Measurements from ENCODE around the gene IAPP. TPM values are rescaled to one million over a fixed set of nuclear protein-coding genes. Genes with fewer than 3 reads are reported as not detected.
A peak's percentile ranks its signal among the peaks of the same experiment; 100 is the strongest.
"Not testable (repeated sequence)": the region's sequence is repeated elsewhere in the genome, so short reads cannot be mapped to it uniquely, and the experiment has no call there.

Gene IAPP
- total RNA-seq, 1 donor from 2014 or later, result not detected

DNA sequence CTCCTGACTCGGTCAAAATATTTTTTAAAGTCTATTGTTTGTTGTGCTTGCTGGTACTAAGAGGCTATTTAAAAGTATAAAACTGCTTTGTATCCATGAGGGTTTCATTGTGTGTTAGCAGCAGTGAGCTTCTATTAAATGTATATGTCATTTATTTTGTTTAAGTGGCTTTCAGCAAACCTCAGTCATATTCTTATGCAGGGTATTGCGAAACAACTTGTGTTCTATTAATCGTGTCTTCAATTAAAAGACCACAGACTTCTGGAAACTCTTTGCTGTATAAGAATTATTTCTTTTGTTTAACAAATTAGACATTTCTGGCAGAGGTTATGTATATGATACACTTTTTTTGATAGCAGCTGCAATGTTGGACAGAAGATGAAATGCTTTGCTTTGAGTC lies 6.5 kb downstream of the IAPP start:
- no peak for DNase-seq (ENCODE audit: low read depth, low spot score)

DNA sequence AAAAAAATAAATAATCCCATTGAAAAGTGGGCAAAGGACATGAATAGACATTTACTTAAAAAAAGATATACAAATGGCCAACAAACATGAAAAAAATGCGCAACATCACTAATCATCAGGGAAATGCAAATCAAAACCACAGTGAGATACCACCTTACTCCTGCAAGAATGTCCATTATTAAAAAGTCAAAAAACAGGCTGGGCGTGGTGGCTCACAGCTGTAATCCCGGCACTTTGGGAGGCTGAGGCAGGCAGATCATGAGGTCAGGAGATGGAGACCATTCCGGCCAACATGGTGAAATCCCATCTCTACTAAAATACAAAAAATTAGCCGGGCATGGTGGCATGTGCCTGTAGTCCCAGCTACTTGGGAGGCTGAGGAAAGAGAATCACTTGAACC lies 8.6 kb downstream of the IAPP start:
- not testable (repeated sequence) for DNase-seq (ENCODE audit: low read depth, low spot score)

DNA sequence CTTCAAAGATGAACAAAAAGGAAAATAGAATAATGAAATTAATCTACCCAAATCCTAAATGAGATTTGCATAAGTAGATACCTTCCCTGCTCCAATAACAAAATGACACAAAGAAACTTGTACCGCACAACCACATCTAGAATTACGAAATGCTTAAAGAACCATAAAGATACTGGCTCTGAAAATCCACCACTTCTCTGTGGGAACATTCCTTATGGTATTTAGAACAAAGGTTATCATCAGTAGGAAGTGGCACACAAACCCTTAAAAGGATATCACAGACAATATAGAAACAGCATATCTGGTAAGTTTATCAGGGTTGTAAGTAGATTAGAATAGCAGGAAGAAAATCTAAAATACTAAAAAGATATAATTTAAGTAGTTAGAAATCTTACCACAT lies 11.6 kb downstream of the IAPP start:
- DNase-seq (ENCODE audit: low read depth, low spot score), result no peak

DNA sequence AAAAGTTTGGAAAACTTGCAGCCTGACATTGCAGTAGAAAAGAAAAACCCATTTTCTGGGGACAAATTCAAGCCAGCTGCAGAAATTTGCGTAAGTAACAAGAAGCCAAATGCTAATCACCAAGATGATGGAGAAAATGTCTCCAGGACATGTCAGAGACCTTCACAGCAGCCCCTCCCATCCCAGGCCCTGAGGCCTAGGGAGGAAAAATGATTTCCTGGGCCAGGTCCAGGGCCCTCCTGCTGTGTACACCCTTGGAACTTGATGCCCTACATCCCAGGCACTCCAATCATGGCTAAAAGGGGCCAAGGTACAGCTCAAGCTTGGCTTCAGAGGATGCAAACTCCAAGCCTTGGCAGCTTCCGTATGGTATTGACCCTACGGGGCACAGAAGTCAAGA lies 14.5 kb downstream of the IAPP start:
- no peak for DNase-seq (ENCODE audit: low read depth, low spot score)

DNA sequence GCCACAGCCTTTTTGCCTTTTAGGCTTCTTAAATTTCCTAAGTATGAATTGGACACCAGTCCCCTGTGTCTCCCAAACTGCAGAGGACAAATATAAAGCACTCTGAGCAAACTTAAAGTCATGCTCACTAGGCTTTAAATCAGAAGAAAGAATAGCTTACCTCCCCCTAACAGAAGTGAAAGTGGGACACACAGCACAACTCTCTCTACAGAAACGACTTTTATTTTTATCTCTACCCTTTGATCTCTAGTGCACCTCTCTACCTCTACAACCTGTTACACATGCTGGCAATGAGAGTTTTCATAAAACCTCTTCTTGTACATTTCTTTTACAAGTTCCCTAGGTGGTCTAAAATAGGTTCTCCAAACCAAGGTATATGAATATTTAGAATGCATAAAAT lies 19.7 kb downstream of the IAPP start:
- DNase-seq (ENCODE audit: low read depth, low spot score), result no peak

DNA sequence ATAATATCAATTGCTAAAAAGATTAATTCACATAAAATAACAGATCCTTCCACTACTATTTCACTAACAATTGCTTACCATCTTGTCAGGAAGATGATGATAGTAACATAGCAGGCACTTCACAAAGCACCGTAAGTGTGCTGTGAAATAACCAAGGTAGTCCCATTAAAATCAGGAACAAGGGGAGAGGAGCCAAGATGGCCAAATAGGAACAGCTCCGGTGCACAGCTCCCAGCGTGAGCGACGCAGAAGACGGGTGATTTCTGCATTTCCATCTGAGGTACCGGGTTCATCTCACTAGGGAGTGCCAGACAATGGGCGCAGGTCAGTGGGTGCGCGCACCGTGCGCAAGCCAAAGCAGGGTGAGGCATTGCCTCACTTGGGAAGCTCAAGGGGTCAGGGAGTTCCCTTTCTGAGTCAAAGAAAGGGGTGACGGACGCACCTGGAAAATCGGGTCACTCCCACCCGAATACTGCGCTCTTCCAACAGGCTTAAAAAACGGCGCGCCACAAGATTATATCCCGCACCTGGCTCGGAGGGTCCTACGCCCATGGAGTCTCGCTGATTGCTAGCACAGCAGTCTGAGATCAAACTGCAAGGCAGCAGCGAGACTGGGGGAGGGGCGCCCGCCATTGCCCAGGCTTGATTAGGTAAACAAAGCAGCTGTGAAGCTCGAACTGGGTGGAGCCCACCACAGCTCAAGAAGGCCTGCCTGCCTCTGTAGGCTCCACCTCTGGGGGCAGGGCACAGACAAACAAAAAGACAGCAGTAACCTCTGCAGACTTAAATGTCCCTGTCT lies 22.3 kb downstream of the IAPP start:
- DNase-seq (ENCODE audit: low read depth, low spot score), result not testable (repeated sequence)

DNA sequence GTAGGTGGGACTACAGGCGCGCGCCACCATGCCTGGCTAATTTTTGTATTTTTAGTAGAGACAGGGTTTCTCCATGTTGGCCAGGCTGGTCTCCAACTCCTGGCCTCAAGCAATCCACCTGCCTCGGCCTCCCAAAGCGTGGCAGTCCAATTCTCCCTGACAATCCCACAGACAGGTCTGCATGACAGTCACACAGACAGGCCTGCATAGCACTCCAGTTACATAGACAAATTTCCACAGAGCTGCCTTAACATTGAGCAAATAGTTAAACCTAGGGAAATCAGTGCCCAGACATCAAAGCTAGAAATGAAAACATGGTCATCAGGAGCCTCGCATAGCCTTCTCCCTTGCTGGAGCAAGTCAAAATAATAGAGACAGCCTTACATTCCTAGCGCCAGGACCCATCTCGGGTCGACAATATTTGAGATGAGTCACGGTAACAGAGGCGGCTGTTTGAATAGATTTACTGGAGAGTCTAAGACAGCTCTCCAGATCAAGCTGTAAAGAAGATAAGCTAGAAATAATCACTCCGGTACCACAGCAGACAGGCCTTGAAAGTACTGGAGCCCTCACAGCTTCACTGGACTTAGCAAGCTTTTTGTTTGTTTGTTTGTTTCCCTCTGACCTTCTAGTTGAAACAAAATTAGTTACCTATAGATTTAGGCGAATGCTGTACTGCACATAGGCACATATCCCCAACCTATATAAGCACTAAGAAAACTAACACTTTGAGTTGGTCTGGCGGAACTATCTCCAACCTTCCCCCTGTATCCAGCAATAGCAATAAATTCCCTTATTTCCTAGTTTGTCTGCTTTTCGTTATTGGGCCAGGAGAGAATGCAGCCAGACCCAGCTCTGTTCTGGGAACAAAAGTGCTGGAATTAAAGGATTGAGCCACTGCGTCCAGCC lies 40.9 kb downstream of the IAPP start:
- DNase-seq (ENCODE audit: low read depth, low spot score), result no peak

DNA sequence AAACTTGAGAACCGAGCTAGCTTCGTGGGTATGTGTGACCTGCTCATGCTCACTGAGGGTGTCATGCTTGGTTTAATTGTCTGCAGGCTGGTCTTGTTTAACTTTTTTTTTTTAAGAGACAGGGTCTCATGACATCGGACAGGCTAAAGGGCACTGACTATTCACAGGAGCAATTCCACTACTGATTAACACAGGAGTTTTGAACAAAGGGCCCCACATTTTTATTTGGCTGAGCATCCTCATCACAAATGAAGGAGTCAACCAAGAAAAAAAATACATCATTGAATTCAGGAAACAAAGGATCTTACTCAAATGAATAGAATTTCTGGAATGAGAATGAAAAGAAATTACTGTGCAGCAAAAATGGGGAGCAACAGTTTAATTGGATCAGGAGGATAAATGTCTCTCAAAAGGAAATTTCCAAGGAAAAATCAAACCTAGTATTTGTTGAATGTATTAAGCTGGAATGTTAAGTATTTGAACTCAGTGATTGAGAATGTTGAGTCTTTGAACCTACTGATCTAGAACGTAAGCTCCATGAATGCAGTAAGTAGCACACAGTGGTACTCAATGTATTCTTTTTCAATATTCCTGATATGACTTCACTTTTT lies 43.9 kb downstream of the IAPP start:
- DNase-seq (ENCODE audit: low read depth, low spot score), result peak; percentile 17

DNA sequence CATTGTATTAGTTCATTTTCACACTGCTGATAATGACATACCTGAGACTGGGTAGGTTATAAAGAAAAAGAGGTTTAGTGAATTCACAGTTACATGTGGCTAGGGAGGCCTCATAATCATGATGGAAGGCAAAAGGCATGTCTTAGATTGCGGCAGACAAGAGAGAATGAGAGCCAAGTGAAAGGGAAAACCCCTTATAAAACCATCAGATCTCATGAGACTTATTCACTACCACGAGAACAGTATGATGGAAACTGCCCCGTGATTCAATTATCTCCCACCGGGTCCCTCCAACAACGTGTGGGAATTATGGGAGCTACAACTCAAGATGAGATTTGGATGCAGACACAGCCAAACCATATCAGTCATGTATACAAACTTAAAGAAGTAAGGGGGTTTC lies 45.7 kb downstream of the IAPP start:
- not testable (repeated sequence) for DNase-seq (ENCODE audit: low read depth, low spot score)

DNA sequence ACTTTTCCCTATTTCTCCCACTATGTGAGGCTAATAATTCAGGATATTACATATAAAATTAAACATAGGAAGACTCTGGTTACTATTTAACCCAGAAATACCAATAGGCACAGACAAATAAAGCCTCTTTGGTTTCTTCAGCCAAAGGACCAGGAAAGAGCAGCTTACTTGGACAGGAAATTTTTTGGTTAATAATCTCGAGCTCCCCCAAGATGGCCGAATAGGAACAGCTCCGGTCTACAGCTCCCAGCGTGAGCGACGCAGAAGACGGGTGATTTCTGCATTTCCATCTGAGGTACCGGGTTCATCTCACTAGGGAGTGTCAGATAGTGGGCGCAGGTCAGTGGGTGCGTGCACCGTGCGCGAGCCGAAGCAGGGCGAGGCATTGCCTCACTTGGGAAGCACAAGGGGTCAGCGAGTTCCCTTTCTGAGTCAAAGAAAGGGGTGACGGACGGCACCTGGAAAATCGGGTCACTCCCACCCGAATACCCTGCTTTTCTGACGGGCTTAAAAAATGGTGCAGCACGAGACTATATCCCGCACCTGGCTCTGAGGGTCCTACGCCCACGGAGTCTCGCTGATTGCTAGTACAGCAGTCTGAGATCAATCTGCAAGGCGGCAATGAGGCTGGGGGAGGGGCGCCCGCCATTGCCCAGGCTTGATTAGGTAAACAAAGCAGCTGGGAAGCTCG lies 46.5 kb downstream of the IAPP start:
- not testable (repeated sequence) for DNase-seq (ENCODE audit: low read depth, low spot score)

DNA sequence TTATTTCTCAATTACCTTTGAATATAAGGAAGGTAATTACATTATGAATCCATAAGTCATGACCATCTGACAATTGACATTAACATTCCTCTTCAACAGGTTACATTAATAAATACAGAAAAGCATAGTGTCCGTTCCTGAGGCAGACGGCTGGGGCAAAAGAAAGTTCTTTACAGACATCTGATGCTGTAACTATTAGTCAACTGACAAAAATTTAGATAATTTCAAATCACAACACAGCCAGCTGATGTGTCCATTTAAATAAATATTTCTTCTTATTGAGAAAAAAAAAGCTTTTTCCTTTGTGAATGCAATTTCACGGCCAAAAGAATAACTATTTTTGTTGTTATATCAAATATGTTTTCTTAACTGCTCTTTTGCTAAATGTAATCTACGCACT lies 55.5 kb downstream of the IAPP start:
- no peak for DNase-seq (ENCODE audit: low read depth, low spot score)

Other genes with a start within 250 kb of the IAPP start
- not detected in 2 replicates for gene SLCO1B1, start 241.7 kb upstream of the IAPP start, total RNA-seq
- not detected in 2 replicates for gene SLCO1A2, start 38.0 kb upstream of the IAPP start, total RNA-seq
- gene PYROXD1, start 64.8 kb downstream of the IAPP start, total RNA-seq, result 9.9 and 11.1 TPM in 2 replicates
- 109 and 139 TPM in 2 replicates for gene RECQL, start 128.7 kb downstream of the IAPP start, total RNA-seq
- gene GOLT1B, start 128.9 kb downstream of the IAPP start, total RNA-seq, result 24.9 and 30.6 TPM in 2 replicates
- 0.07 TPM in 1 of 2 replicates, not detected in the other for gene SPX, start 153.4 kb downstream of the IAPP start, total RNA-seq
- not detected in 2 replicates for gene GYS2, start 231.9 kb downstream of the IAPP start, total RNA-seq